Measurements from ENCODE around the gene KASH5.
"Not testable (repeated sequence)": the region's sequence is repeated elsewhere in the genome, so short reads cannot be mapped to it uniquely, and the experiment has no call there.

KASH5 gene

DNA sequence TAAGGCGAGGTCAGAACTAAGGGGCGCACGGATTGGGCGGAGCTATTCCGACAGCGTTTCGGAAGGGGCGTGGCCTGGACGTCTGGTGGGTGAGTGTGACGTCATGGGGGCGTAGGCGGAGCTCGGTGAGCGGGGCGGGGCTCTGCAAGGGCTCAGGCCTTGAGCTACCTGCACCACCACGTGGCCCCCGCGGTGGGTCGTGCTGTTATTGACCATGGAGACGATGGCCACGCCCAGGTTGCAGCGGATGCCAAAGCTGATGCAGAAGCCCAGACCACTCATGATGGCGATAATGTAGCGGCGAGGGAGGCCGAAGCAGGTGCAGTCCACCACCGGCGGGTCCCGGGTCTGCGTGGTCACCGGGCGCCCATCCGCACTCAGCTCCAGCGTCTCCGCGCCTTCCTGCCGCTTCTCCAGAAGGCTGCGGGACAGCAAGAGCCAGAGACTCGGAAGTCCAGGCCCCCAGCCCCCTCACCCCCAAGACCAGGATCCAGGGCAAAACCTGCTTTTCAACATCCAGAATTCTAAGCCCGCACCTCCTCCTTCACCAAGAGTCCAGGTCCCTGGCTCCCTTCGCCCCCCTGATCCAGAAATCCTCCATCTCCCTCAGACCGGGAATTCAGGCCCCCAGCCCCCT is 48.5 kb downstream of the KASH5 start:
- DNase-seq (ENCODE audit: low spot score): no peak

DNA sequence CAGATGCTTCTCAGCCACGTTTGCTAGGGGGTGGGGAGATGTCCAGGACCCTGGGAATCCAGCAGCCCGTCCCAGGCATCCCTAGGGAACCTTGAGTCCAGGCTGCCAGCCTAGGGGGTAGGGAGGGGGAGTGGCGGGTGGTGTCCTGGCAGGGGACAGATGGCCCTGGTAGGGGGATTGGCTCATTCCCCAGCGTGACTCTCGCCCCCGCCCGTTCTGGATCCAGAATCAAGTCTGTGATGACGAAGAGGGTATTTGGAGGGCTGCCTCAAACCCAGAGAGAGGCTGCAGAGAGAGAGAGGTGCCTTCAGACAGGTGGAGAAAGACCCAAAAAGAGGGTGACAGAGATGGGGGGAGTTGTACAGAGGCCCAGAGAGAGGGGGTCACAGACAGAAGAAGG is 49.2 kb downstream of the KASH5 start:
- no peak for DNase-seq (ENCODE audit: low spot score)

DNA sequence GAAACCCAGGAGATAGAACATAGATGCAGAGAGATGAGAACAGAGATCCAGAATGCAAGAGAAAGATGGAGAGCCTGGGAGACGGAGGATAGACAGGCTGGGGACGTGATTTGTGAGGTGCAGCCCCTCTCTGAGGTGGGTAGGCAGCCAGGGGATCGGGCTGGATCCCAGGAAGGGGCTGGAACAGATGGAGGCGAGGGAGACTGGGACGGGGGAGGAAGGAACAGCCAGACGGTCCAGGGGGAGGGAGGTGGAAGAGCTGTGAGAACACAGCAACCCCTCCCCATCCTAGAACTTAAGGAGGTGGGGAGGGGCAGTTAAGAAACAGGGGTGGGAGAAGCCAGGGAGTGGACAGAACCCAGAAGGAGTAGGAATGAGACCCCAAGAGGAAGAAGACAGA is 50.2 kb downstream of the KASH5 start:
- no peak for DNase-seq (ENCODE audit: low spot score)

DNA sequence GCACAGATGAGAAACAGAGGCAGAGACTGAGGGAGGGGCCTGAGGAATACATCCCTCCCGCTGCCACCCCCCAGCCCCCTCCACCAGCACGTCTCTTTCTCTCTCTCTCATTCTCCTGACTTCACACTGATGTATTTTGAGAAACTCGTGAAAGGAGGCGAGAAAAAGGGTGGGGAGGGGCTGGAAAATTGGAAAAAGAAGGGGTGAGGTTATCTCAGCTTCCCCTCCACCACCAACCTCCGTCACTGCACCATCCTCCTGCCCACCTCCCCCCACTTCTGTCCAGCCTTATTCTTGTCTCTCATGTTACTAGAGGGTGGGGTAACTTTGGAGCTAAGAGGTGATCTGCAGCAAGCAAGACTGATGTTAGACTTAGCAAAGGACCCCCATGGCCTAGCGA is 51.8 kb downstream of the KASH5 start:
- DNase-seq (ENCODE audit: low spot score): no peak

DNA sequence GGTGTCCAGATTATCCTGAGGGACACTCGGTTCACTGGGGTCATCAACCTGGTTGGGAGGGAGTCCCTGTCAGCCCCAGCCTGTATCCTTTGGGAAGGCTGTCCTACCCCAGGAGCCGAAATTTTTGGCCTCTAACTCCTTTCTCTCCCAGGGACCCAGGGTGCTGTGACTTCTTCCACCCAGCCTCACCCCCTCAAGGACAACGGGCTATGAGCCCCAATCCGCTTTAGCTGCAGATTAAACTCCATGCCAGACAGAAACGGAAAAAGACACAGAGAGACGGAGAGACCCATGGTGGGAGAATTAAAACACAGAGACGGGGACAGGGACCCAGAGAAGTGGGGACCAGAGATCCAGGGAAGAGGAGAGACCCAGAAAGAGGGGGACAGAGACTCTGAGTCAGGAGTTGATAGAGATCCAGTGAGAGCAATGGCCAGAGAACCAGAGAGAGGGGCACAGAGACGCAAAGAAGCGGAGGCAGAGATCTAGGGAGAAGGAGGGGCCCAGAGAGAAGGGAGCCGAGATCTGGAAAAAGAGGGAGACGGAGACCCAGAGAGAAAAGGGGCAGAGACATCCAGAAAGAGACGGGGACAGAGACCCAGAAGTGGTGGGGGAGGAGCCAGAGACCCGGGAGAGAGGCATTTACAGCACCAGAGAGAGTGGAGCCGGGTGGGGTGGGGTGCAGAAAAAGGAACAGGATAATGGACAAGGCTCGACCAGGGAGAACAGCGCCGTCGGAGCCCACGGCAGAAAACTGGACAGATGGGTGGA is 52.6 kb downstream of the KASH5 start:
- DNase-seq (ENCODE audit: low spot score): no peak

DNA sequence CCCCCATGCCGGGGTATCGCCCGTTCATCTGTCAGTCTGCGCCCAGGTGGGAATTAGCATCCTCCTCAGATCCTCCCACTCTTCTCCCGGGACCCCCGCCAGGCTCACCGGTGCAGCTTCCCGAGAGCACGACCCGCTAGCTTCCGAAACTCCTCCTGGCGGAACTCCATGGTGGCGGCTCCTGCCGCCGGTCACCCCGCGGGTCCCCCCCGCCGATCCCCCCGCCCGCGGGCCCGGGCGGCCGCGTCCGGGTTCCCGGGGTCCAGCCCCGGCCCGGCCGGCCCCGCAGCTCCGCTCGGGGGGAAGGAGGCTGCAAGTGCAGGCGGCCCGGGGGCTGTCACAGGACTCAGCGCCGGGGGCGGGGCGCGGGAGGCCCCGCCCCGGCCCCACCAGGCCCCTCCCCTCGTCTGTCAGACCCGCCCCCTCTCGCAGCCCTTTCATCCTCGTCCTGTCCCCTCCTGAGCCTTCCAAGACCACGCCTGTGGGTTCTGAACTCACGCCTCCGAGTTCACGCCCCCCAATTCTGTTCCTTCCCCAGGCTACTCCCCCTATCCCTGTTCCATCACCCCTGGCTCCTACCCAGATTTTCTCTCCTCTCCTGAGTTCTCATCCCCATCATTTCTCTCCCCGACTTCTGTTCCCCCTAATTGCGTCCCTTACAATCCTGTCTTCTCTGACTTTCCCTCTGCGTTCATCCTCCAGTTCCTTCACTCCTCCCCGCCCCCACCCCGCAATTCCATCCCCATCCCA is 53.3 kb downstream of the KASH5 start, which contains the start of gene SLC17A7:
Gene SLC17A7, minus strand, starts transcription at position 318 of the 750 bp plus-strand sequence. Its CDS starts 148 bp downstream, at position 170.
- peak; percentile 79 for DNase-seq (ENCODE audit: low spot score)

DNA sequence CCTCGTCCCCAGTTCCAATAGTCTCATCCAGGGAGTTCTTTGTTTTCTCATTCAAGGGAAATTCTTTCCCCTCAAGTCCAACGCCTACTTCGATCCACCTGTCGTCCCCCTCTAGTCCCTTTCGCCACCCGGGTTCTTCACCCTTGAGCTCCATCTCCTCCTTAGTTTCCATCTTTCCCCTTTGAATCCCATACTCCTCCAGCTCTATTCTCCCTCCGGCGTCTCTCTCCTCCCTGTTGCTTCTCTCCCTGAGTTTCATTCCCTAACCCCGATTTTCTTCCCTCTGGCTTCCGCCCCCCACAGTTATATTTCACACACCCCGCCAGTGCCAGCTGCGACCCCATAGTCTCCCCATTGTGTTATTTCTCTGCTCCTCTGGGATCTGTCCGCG is 53.9 kb downstream of the KASH5 start:
- DNase-seq (ENCODE audit: low spot score): no peak

DNA sequence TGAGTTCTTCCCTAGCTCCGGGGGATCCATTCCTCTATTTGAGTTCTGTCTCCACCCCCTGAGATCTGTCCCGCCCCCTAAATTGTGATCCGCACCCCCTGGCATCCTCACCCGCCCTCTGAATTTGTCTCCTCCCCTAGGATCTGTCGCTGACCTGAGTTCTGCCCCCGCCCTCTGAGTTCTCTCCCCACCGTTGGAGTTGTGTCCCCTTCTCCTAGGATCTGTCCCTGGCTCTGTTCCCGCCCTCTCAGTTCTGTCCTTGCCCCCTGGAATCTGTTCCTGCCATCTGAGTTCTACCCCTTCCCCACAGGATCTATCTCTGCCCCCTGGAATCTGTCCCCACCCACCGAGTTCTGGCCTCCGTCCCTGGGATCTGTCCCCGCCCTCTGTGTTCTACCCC is 54.3 kb downstream of the KASH5 start:
- no peak for DNase-seq (ENCODE audit: low spot score)

DNA sequence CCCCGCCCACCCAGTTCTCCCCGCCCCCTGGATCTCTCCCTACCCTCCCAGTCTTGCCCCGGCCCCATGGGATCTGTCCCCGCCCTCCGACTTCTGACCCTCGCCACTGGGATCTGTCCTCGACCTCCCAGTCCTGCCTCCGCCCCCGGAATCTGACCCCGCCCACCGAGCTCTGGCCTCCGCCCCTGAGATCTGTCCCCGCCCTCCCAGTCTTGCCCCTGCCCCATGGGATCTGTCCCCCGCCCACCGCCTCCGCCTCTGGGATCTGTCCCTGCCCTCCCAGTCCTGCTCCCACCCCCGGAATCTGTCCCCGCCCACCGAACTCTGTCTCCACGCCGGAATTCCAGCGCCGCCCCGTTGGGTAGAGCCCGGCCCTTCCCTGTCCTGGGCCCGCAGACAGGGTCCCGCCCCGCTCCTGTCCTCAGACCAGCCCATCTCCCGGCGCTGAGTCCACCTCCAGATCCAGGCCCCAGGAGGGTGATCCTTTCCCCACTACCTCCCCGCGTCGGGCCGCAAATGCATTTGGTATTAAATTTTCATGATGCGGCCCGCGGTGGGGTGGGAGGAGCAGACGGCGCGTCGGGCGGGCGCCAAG is 54.8 kb downstream of the KASH5 start:
- DNase-seq (ENCODE audit: low spot score): peak; percentile 95

DNA sequence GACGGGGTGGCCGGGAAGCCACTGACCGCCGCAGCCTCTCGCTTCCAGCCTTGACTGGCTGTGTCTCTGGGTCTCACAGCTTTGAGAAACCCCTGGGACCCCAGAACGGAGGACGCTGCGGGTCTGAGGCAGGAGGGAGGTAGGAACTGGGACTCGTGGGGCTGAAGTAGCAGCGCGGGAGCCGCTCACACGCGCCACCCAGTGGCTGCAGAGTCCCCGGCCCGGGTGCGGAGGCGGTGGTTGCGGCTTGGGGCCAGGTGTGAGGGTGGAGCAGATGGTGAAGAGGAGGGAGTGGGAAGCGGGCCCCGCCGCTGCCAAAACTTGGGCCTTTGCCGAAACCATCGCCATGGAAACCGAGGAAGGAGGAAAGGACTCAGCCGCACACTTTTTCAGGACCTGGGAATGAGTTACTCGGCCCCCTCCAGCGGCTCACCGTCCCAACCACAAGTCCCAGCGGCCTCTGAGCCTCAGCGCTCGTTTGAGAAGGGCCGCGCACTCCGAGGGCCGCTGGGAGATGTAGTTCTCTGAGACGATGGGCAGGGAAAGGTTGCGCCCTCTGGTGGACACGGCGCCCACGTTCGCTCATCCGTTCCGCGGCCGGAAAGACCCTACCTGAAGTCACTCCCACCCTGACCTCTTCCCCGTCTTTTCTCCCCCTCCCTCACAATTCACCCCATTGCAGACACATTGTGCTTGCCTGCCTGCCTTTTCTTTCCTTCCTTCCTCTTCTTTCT is 55.5 kb downstream of the KASH5 start:
- peak; percentile 90 for DNase-seq (ENCODE audit: low spot score)

DNA sequence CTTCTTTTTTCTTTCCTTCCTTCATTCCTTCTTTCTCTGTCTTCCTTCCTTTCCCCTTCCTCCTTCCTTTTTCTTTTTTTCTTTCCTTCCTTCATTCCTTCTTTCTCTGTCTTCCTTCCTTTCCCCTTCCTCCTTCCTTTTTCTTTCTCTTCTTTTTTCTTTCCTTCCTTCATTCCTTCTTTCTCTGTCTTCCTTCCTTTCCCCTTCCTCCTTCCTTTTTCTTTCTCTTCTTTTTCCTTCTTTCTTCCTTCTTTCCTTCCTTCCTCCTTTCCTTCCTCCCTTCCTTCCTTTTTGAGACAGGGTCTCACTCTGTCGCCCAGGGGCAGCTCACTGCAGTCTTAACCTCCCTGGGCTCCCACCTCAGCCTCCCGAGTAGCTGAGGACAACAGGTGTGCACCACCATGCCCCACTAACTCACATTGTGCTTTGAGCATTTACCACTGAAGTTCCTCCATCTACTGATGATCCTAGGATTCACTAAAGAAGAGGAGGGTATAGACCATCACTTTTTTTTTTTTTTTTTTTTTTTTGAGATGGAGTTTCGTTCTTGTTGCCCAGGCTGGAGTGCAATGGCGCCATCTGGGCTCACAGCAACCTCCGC is 56.2 kb downstream of the KASH5 start:
- DNase-seq (ENCODE audit: low spot score): not testable (repeated sequence)

DNA sequence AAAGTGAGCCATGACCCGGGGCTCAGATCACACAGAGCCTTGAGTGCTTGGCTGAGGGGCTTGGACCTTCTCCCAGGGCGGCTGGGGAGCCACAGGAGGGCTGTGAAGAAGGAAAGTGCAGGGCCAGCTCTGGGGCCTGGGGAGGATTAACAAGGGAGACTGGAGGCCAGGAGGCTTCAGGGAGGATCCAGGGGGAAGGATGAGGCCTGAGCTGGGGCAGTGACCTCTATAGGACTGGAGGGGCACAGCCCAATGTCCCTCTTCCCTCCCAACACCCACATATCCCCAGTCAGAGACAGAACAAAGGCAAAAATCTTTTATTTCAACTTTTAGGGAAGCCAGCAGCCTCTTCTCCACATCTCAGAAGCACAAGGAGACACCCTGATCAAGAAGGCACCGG is 57.9 kb downstream of the KASH5 start:
- DNase-seq (ENCODE audit: low spot score): no peak

DNA sequence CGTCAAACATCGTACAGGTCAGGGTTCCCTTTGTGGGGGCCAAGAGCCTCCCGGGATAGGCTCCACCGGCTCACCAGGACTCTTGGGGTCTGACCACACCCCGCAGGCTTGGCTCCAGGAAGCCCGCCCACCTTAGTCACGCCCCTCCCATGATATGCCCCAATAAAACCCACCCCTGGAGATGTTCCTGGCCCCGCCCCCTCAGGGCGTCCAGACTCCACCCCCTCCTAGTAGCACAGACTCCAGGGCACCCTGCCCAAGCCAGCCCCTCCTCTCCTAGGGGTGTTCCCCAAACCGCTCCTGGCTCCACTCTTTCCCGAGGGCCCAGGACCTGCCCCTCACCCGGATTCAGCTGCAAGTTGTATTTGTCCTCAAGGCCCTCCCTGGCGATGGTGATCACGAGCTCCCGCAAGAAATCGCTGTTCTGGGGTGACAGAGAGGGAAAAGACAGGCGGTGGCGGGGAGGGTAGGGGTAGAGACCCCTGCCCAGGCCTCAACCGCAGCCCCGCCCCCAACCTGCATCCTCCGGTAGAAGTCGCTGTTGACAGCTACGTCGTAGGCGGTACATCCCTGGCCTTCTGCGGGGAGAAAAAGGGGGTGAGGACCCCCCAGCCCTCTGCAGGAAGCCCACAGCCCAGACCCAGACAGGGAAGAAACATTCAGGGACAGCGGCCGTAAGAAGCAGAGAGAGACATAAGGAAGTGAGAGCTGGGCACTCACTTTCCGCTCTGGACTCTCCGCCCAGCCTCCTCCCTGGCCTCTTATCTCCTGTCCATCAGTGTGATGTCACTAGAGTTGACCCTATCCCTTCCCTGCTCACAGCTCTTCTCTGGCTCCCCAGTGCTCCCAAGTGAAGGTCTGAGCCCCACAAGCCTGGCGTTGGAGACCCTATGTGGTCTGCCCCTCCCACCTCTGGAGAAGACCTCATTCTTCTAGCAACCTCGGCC is 59.7 kb downstream of the KASH5 start:
- DNase-seq (ENCODE audit: low spot score): no peak

DNA sequence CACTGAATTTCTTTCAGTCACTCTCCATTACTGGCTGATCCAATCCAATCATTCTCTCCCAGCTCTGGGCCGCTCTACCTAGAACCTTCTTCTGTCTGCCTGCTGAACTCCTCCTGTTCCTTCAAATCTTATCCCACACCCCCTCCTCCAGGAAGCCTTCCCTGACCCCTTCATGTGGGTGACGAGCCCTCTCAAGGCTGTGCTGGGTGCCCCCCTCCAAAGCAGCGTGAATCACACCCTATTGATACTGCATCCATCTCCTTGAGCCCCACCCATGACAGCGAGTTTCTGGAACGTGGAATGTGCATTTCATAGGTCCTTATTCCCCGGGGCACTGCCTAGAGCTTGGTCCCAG is 60.4 kb downstream of the KASH5 start:
- DNase-seq (ENCODE audit: low spot score): no peak

DNA sequence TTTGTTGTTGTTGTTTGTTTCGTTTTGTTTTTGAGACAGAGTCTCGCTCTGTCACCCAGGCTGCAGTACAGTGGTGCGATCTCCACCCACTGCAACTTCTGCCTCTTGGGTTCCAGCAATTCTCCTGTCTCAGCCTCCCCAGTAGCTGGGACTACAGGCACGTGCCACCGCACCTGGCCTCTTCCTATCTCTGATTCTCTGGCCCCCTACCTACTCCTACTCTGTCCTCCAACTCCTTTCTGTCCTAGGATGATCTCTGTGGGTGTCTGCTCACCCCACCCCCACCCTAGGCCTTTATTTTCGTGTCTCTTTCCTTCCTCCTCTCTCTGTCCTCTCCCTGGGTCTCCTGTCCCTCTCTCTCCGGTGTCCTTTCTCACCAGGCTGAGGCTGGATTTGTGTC is 62.4 kb downstream of the KASH5 start:
- no peak for DNase-seq (ENCODE audit: low spot score)

DNA sequence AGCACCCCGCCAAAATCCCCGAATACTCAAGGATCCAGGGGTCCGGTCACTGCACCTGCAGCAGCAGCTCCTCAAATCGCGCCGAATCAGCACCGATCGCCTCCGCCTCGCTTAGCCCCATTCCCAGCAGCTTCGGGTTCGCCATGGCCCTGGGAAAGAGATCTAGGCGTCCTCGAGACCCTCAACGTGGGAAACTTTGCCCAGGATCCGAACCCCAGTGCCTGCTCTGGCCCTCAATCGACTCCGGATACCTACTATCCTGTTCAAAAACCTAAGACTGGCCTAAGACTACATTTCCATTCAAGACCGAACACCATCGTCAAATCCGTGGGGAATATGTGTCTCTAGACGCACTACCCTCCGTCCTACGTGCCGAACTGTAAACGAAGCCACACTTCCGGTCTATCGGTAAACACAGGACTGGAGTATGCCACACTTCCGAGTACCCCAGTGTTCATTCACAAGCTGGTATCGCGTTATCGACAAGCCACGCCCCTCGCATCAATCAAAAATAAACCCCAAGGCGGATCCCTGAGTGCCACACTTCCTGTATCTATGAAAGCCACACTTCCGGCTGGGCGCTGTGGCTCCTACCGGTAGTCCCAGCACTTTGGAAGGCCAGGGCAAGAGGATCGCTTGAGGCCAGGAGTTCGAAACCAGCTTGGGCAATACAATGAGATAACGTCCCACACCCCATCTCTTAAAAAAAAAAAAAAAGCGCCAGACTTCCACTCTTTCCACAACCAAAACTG is 63.6 kb downstream of the KASH5 start, which contains the start of gene PIH1D1:
Gene PIH1D1, minus strand, starts transcription at position 385 of the 752 bp plus-strand sequence. Its CDS starts 240 bp downstream, at position 145.
- DNase-seq (ENCODE audit: low spot score): peak; percentile 88

DNA sequence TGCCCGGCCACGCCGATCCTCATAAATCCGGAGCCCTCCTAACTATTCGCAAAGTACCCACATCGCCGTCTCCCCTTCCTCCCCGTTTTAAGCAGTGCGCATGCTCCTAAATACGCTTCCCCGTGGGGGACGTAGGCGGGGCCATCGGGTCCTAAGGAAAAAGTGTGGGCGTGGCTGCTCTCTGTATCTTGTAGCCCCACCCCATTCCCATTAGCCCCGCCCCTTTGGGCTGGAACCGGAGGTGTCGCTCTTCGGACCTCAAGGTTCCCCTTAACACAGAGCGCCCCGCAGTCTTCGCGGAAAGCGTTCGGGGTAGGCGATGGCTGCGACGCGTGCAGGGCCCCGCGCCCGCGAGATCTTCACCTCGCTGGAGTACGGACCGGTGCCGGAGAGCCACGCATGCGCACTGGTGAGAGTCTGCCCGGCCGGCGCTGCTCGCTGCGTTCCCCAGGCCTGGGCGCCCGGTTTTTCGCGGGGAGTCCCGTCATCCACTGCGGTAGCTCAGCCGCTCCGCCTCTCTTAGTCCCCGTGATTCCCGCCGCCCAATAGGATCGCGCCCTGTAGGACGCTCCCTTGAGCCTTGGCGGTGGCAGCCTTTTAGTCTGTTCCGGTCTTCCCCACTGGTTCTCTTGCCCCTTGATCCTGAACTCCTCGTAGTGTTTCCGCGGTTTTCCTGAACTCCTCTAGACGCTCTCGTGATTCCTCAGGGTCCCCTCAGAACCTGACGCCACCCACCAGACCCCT is 65.1 kb downstream of the KASH5 start, which contains the start of gene ALDH16A1:
Gene ALDH16A1, plus strand, starts transcription at position 213 of the 744 bp plus-strand sequence. Its CDS starts 107 bp downstream, at position 320.
- peak; percentile 94 for DNase-seq (ENCODE audit: low spot score)

DNA sequence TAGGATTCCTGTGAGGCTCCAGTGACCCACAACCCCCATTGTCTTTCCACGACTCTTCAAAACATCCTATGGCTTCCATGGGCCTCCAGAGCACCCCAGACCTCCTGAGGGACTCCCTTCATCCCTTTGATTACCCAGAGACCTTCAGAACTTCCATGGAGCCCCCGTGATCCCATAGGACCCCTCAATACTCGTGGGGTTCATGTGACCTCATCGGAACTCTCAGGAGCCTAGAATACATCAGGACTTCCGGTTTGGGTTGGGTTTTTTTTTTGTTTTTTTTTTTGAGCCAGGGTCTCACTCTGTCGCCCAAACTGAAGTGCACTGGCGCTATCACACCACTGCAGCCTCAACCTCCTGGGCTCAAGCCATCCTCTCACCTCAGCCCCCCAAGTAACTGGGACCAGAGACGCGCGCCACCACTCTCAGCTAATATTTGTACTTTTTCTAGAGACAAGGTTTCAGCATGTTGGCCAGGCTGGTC is 65.8 kb downstream of the KASH5 start:
- no peak for DNase-seq (ENCODE audit: low spot score)

All from HuH-7 (cell line).